ENCODE data around the gene EFNA2. TPM values are rescaled to one million over a fixed set of nuclear protein-coding genes. Genes with fewer than 3 reads are reported as not detected.
A peak's percentile ranks its signal among the peaks of the same experiment; 100 is the strongest.

Gene EFNA2
- total RNA-seq, 4 donors from 2014 or later = not detected

DNA sequence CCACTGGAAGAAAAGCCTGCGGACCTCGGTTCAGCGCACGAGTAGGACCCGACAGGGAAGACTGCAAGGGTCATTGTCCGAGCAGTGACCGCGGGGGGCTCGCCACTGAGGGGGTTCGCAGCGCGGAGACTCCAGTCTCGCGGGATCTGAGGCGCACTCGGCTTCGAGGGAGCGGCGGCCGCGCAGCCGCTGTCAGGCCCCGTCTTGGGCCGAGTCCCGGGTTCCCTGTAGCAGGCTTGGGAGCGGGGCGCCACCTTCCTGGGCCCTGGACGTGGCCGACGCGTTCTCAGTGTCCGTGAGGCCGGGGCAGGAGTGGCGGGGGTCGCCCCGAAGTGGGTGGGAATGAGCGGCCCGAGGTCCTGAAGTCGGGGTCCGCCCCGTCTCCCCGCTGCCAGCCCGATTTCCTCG, 10.8 kb upstream of the EFNA2 start:
- ATAC-seq (ENCODE audit: low FRiP score) (no peak), DNase-seq (ENCODE audit: low spot score) (no peak)
- TF ChIP-seq, protein P1, sequence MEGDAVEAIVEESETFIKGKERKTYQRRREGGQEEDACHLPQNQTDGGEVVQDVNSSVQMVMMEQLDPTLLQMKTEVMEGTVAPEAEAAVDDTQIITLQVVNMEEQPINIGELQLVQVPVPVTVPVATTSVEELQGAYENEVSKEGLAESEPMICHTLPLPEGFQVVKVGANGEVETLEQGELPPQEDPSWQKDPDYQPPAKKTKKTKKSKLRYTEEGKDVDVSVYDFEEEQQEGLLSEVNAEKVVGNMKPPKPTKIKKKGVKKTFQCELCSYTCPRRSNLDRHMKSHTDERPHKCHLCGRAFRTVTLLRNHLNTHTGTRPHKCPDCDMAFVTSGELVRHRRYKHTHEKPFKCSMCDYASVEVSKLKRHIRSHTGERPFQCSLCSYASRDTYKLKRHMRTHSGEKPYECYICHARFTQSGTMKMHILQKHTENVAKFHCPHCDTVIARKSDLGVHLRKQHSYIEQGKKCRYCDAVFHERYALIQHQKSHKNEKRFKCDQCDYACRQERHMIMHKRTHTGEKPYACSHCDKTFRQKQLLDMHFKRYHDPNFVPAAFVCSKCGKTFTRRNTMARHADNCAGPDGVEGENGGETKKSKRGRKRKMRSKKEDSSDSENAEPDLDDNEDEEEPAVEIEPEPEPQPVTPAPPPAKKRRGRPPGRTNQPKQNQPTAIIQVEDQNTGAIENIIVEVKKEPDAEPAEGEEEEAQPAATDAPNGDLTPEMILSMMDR (IDR thresholded peaks at IDR 0.05) = no peak

DNA sequence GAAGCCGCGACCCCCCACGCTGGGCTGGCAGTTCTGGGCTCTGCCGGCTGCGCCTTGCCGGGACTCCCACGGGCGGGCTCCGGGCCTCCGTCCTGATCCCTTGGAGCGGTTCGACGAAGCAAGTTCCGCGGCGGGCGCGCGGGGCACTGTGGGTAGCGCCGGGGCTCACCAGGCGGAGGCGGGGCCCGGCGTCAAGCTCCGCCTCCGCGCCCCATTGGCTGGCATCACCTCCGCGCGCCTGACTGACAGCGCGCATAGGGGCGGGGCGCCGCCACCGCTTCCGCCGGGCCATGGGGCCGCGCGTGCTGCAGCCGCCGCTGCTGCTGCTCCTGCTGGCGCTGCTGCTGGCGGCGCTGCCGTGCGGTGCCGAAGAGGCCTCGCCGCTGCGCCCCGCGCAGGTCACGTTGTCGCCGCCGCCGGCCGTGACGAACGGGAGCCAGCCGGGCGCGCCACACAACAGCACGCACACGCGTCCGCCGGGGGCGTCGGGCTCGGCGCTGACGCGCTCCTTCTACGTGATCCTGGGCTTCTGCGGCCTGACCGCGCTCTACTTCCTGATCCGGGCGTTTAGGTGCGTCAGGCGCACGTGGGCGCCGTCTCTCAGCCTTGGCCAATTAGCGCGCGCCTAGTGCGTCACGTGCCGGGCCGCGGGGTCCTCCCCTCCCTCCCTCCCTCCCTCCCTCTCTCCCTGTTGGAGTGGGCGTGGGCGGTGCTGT, 10.3 kb upstream of the EFNA2 start, which contains the start of gene FAM174C:
Gene FAM174C (plus strand): TSS at position 271 of the 716 bp plus-strand sequence. CDS start 20 bp downstream, at position 291.
- peak; percentile 79 for ATAC-seq (ENCODE audit: low FRiP score)

DNA sequence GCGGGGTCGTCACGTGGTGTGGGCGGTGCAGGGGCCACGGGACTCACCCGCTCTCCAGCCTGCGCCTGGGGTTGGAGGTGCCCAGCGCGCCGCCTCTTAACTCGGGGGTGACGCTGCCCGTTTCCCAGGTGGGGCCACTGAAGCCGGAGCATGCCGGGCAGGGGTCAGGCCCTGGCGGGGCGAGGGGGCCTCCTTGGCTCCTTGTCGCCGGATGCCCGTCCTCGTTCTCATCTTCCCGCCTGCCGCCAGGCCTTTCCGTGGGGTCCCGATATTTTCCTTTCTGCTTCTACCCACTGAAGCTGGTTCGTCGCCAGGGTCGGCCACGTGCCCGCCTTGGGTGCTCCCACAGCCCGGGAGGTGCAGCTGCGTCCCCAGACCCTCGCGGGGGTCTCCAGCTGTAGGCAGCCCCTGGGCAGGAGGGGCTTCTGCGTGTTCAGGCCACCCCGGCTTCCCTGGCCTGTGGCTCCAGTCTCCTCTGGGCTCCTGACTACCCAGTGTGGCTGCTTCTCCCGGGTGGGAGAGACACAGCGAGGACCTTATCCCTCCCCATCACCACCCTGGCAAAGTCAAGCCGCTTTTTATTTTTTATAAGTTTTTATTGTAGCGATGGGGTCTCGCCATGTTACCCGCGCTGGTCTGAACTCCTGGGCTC, 9.6 kb upstream of the EFNA2 start:
- no peak for DNase-seq (ENCODE audit: low spot score)

More for the DNA sequence above, 10.3 kb upstream of the EFNA2 start, which contains the start of gene FAM174C:
- TF ChIP-seq, protein P1 (IDR thresholded peaks at IDR 0.05) = no peak
- DNase-seq (ENCODE audit: low spot score) = peak; percentile 88

DNA sequence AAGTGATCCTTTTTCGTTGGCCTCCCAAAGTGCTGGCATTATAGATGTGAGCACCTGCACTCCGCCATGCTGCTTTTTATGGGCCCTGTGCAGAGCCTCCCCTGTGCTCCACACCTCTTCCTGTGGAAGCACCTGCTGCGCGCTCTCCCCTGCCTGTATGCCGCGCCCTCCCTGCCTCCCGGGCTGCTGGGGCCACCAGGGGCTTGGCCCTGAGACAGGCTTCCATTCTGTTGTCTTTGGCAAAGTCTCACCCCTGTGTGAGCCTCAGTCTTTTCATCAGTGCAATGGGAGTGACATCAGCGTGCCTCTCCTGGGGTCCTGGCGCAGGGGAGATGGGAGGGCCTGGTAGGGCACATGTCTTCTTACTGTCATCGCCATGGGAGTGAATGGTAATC, 9.0 kb upstream of the EFNA2 start:
- DNase-seq (ENCODE audit: low spot score) (no peak), ATAC-seq (ENCODE audit: low FRiP score) (no peak)
- TF ChIP-seq, protein P1 (IDR thresholded peaks at IDR 0.05) = no peak

More for the DNA sequence above, 9.6 kb upstream of the EFNA2 start:
- no peak for ATAC-seq (ENCODE audit: low FRiP score)
- TF ChIP-seq, protein P1 (IDR thresholded peaks at IDR 0.05) = no peak

DNA sequence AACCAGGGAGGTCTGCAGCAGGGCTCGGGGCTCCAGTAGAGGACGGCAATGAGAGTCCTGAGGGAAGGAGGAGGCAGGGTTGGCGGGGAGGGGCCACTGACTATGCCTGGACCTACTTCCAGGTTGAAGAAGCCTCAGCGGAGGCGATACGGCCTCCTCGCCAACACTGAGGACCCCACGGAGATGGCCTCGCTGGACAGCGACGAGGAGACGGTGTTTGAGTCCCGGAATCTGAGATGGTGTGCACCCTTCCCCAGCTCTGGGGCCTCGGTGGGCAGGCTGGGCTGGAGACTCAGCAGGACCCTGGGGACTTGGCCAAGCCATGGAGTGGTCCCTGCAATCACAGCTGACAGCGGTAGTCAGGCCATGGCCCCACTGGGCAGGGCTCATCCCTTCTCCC, 8.6 kb upstream of the EFNA2 start:
- DNase-seq (ENCODE audit: low spot score) (no peak), ATAC-seq (ENCODE audit: low FRiP score) (no peak)
- TF ChIP-seq, protein P1 (IDR thresholded peaks at IDR 0.05) = no peak

DNA sequence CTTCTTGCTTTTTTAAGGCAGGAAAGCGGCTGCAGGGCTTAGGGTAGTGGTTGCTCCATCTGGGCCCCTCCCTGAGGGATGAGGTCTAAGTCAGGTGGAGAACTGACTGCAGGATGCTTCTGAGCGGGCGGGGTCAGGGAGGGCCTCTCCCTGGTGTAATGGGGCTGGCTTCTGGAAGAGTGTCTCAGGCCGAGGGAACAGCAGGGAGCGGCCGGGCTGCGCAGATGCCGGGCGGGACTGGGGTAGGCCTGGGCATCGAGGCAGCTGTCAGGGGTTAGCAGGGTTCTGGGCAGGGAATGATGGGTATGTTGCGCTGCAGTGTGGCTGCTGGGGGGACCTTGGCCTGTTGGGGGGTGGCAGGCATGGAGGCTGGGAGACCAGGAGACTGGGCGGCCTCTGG, 7.6 kb upstream of the EFNA2 start:
- ATAC-seq (ENCODE audit: low FRiP score) (no peak), DNase-seq (ENCODE audit: low spot score) (no peak)
- TF ChIP-seq, protein P1 (IDR thresholded peaks at IDR 0.05) = no peak
